ENCODE data around the gene DCDC2. TPM values are rescaled to one million over a fixed set of nuclear protein-coding genes. Genes with fewer than 3 reads are reported as not detected.

DCDC2 gene
- polyA plus RNA-seq, 3 donors, result 96.5 to 145 (median 119) TPM

- DNase-seq (ENCODE audit: extremely low read depth in 1 of 11, low read depth in 9 of 11, low spot score in 4 of 11), result no peak
Measured at GRCh38 chr6:24197892-24198291, 160.0 kb downstream of the DCDC2 start.

- no peak for DNase-seq (ENCODE audit: extremely low read depth in 1 of 11, low read depth in 9 of 11, low spot score in 4 of 11)
Measured at GRCh38 chr6:24195836-24196597, 161.8 kb downstream of the DCDC2 start.

- no peak for DNase-seq (ENCODE audit: extremely low read depth in 1 of 11, low read depth in 9 of 11, low spot score in 4 of 11)
Measured at GRCh38 chr6:24194978-24195700, 162.7 kb downstream of the DCDC2 start.

- no peak for DNase-seq (ENCODE audit: extremely low read depth in 1 of 11, low read depth in 9 of 11, low spot score in 4 of 11)
Measured at GRCh38 chr6:24193364-24193763, 164.5 kb downstream of the DCDC2 start.

GRCh38 chr6:24191346-24191745 is 166.5 kb downstream of the DCDC2 start:
- DNase-seq (ENCODE audit: extremely low read depth in 1 of 11, low read depth in 9 of 11, low spot score in 4 of 11), result no peak

- no peak for DNase-seq (ENCODE audit: extremely low read depth in 1 of 11, low read depth in 9 of 11, low spot score in 4 of 11)
Measured at GRCh38 chr6:24188578-24189080, 169.2 kb downstream of the DCDC2 start.

GRCh38 chr6:24187965-24188577 is 169.8 kb downstream of the DCDC2 start:
- no peak for DNase-seq (ENCODE audit: extremely low read depth in 1 of 11, low read depth in 9 of 11, low spot score in 4 of 11)

GRCh38 chr6:24186349-24186748 is 171.5 kb downstream of the DCDC2 start:
- no peak for DNase-seq (ENCODE audit: extremely low read depth in 1 of 11, low read depth in 9 of 11, low spot score in 4 of 11)

GRCh38 chr6:24183584-24183983 is 174.3 kb downstream of the DCDC2 start:
- no peak for DNase-seq (ENCODE audit: extremely low read depth in 1 of 11, low read depth in 9 of 11, low spot score in 4 of 11)

- no peak for DNase-seq (ENCODE audit: extremely low read depth in 1 of 11, low read depth in 9 of 11, low spot score in 4 of 11)
Measured at GRCh38 chr6:24157886-24158285, 200.0 kb downstream of the DCDC2 start.

- no peak for DNase-seq (ENCODE audit: extremely low read depth in 1 of 11, low read depth in 9 of 11, low spot score in 4 of 11)
Measured at GRCh38 chr6:24154121-24154520, 203.7 kb downstream of the DCDC2 start.

- no peak for DNase-seq (ENCODE audit: extremely low read depth in 1 of 11, low read depth in 9 of 11, low spot score in 4 of 11)
Measured at GRCh38 chr6:24152014-24152413, 205.8 kb downstream of the DCDC2 start.

GRCh38 chr6:24149836-24150235 is 208.0 kb downstream of the DCDC2 start:
- DNase-seq (ENCODE audit: extremely low read depth in 1 of 11, low read depth in 9 of 11, low spot score in 4 of 11), result no peak

GRCh38 chr6:24149296-24149695 is 208.6 kb downstream of the DCDC2 start:
- no peak for DNase-seq (ENCODE audit: extremely low read depth in 1 of 11, low read depth in 9 of 11, low spot score in 4 of 11)

- DNase-seq (ENCODE audit: extremely low read depth in 1 of 11, low read depth in 9 of 11, low spot score in 4 of 11), result no peak
Measured at GRCh38 chr6:24148684-24149083, 209.2 kb downstream of the DCDC2 start.

GRCh38 chr6:24148154-24148570 is 209.7 kb downstream of the DCDC2 start:
- no peak for DNase-seq (ENCODE audit: extremely low read depth in 1 of 11, low read depth in 9 of 11, low spot score in 4 of 11)

GRCh38 chr6:24147511-24148153 is 210.2 kb downstream of the DCDC2 start:
- DNase-seq (ENCODE audit: extremely low read depth in 1 of 11, low read depth in 9 of 11, low spot score in 4 of 11), result no peak

- no peak for DNase-seq (ENCODE audit: extremely low read depth in 1 of 11, low read depth in 9 of 11, low spot score in 4 of 11)
Measured at GRCh38 chr6:24146871-24147270, 211.0 kb downstream of the DCDC2 start.

GRCh38 chr6:24145690-24146131 is 212.1 kb downstream of the DCDC2 start:
- DNase-seq (ENCODE audit: extremely low read depth in 1 of 11, low read depth in 9 of 11, low spot score in 4 of 11), result no peak
